Neuronal stem cell (in vitro differentiated cells): Measurements from ENCODE around the gene NRIP1.

Experiments used
- DNase-seq: peaks from one replicate; pipeline ENCODE4 v3.0.0-alpha.2; 2013; ENCODE audit warnings: low spot score
- H2AFZ ChIP-seq: one replicate; pipeline ENCODE4 v1.6.1; 2013; ENCODE audit warnings: mild to moderate bottlenecking, low read length, inconsistent platforms
- H2AK5ac ChIP-seq: 2 replicates; pipeline ENCODE4 v1.6.1; 2013; ENCODE audit warnings: low read depth, mild to moderate bottlenecking, inconsistent platforms, low read length, moderate library complexity, mixed read lengths
- H2BK120ac ChIP-seq: 2 replicates; pipeline ENCODE4 v1.6.1; 2013; ENCODE audit warnings: low read depth, mild to moderate bottlenecking, inconsistent platforms, low read length, moderate library complexity, mixed read lengths
- H2BK12ac ChIP-seq: one replicate; pipeline ENCODE4 v1.6.1; 2013; ENCODE audit warnings: low read length, inconsistent platforms
- H2BK15ac ChIP-seq: 2 replicates; pipeline ENCODE4 v1.6.1; 2013; ENCODE audit warnings: mild to moderate bottlenecking, low read length, inconsistent platforms, mixed read lengths
- H2BK5ac ChIP-seq: one replicate; pipeline ENCODE4 v1.6.1; 2013; ENCODE audit warnings: inconsistent platforms, mild to moderate bottlenecking, low read length, moderate library complexity
- H3K14ac ChIP-seq: one replicate; pipeline ENCODE4 v1.6.1; 2013; ENCODE audit warnings: low read length, inconsistent platforms
- H3K18ac ChIP-seq: 2 replicates; pipeline ENCODE4 v1.6.1; 2013; ENCODE audit warnings: low read length, inconsistent platforms
- H3K23ac ChIP-seq: 2 replicates; pipeline ENCODE4 v1.6.1; 2013; ENCODE audit warnings: low read depth, mild to moderate bottlenecking, mixed read lengths, low read length, inconsistent platforms; ENCODE audit not compliant: poor library complexity
- H3K27ac ChIP-seq: replicated peaks from 3 replicates; pipeline ENCODE4 v1.5.1; 2013; ENCODE audit warnings: low read length, inconsistent platforms
- H3K27me3 ChIP-seq, 3 experiments: 2 replicates each; pipeline ENCODE4 v1.6.1; 2013; ENCODE audit warnings: low read length in 3 of 3, mild to moderate bottlenecking in 2 of 3, inconsistent platforms in 1 of 3, low read depth in 1 of 3, mixed read lengths in 1 of 3, moderate library complexity in 1 of 3; ENCODE audit not compliant: control insufficient read depth in 3 of 3, insufficient read depth in 3 of 3
- H3K36me3 ChIP-seq, 2 donors: replicated peaks in 1 of 2; 2 replicates each; pipeline ENCODE4 v1.6.1; 2013; ENCODE audit warnings: low read length in 2 of 2; ENCODE audit not compliant: control insufficient read depth in 2 of 2, insufficient read depth in 2 of 2
- H3K4ac ChIP-seq: 2 replicates; pipeline ENCODE4 v1.6.1; 2013; ENCODE audit warnings: inconsistent platforms, mild to moderate bottlenecking, low read length, moderate library complexity
- H3K4me1 ChIP-seq, 2 donors: 1 replicate in 1 of 2; 2 replicates in 1 of 2; pipeline ENCODE4 v1.6.1; 2013; ENCODE audit warnings: low read length in 2 of 2, low read depth in 1 of 2; ENCODE audit not compliant: control insufficient read depth in 2 of 2, insufficient read depth in 1 of 2
- H3K4me2 ChIP-seq: one replicate; pipeline ENCODE4 v1.6.1; 2013; ENCODE audit warnings: mild to moderate bottlenecking, low read length, inconsistent platforms; ENCODE audit not compliant: insufficient read depth, poor library complexity, severe bottlenecking
- H3K4me3 ChIP-seq, 2 donors: 2 replicates each; pipeline ENCODE4 v1.5.1; 2013; ENCODE audit warnings: low read length in 2 of 2, mild to moderate bottlenecking in 2 of 2, inconsistent platforms in 1 of 2, moderate library complexity in 1 of 2
- H3K79me1 ChIP-seq: one replicate; pipeline ENCODE4 v1.6.1; 2013; ENCODE audit warnings: low read depth, mild to moderate bottlenecking, inconsistent platforms, low read length, moderate library complexity
- H3K9ac ChIP-seq: one replicate; pipeline ENCODE4 v1.6.1; 2013; ENCODE audit warnings: mild to moderate bottlenecking, low read depth, low read length, inconsistent platforms; ENCODE audit not compliant: poor library complexity
- H3K9me3 ChIP-seq, 2 donors: replicated peaks in 1 of 2; 2 replicates each; pipeline versions ENCODE3 to v1.6.1; 2013; ENCODE audit warnings: low read length in 2 of 2, mild to moderate bottlenecking in 2 of 2, inconsistent platforms in 1 of 2, low read depth in 1 of 2, mixed read lengths in 1 of 2, moderate library complexity in 1 of 2; ENCODE audit not compliant: control insufficient read depth in 2 of 2, insufficient read depth in 1 of 2
- H4K8ac ChIP-seq: one replicate; pipeline ENCODE4 v1.6.1; 2013; ENCODE audit warnings: low read depth, mild to moderate bottlenecking, inconsistent platforms, low read length, moderate library complexity
- H4K91ac ChIP-seq: one replicate; pipeline ENCODE4 v1.6.1; 2013; ENCODE audit warnings: low read length, low read depth, mild to moderate bottlenecking, inconsistent platforms; ENCODE audit not compliant: poor library complexity
- WGBS, 2 donors: extraction: QIAGEN DNeasy Blood & Tissue Kit; methylation state at CpG; one replicate each; pipeline ENCODE4 v1.1.7; 2013; ENCODE audit warnings: missing lambda C conversion rate in 2 of 2, mixed read lengths in 1 of 2; ENCODE audit not compliant: insufficient read length in 2 of 2, insufficient replicate concordance in 1 of 2; ENCODE audit errors: extremely low coverage in 2 of 2; 5-methylcytosine and 5-hydroxymethylcytosine counted together

Gene NRIP1

DNA sequence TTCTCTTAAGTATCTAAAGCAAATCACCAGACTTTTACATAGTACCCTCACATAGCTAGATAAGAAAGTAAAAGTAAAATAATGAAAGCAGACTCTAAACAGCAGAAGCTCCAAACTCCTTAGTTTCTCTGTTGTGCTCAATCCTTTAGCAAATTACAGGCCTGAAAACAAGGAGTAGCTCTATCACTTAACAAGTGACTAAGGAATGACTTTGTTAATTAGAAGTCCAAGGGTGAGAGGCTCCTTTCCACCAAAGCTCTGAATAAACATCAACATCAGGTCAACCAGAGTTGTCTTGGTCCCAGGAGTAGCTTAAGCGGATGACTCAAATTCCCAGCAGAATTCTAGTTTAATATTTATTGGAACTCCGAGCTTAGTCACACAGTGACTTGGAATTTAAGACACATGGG is 5.9 kb downstream of the NRIP1 start:
- no CpG with 5 or more reads among the region's 2 CpGs for WGBS, 2 donors
- Histone ChIP-seq H3K4me2 (no peak overlapping the region), H2BK5ac (no peak overlapping the region), H3K79me1 (no peaks in the 10 kb centered on the region), H3K36me3 (peaks cover 2 to 3% of the 10 kb centered on the region in 2 donors), H3K27me3 (no peaks in the 10 kb centered on the region), H2BK120ac (no peak overlapping the region), H3K4me3 (no peak overlapping the region), H2BK12ac (no peak overlapping the region), H3K14ac (no peak overlapping the region), H2AFZ (no peak overlapping the region), H4K91ac (no peak overlapping the region), H3K4me1 (peaks cover 16 to 25% of the 10 kb centered on the region in 2 donors), H2AK5ac (no peak overlapping the region), H3K27ac (no peak overlapping the region), H4K8ac (no peak overlapping the region), H3K4ac (no peak overlapping the region), H3K9ac (no peak overlapping the region), H3K18ac (no peak overlapping the region), H3K9me3 (peaks cover 0 to 13% of the 10 kb centered on the region in 2 donors), H2BK15ac (no peak overlapping the region), H3K23ac (no peak overlapping the region)
- no peak for DNase-seq

GRCh38 chr21:15057285-15057684 is 7.5 kb downstream of the NRIP1 start:
- WGBS, 2 donors = no CpG with 5 or more reads among the region's 6 CpGs
- Histone ChIP-seq H2BK12ac (no peak overlapping the region), H3K36me3 (peaks cover 2 to 3% of the 10 kb centered on the region in 2 donors), H4K8ac (no peak overlapping the region), H2BK120ac (no peak overlapping the region), H2AK5ac (no peak overlapping the region), H3K9me3 (peaks cover 0 to 13% of the 10 kb centered on the region in 2 donors), H3K4me2 (no peak overlapping the region), H4K91ac (no peak overlapping the region), H2BK5ac (no peak overlapping the region), H3K14ac (no peak overlapping the region), H2AFZ (no peak overlapping the region), H3K27ac (no peak overlapping the region), H3K23ac (no peak overlapping the region), H3K18ac (no peak overlapping the region), H3K27me3 (no peaks in the 10 kb centered on the region), H3K9ac (no peak overlapping the region), H3K79me1 (no peaks in the 10 kb centered on the region), H3K4ac (no peak overlapping the region), H2BK15ac (no peak overlapping the region), H3K4me3 (no peak overlapping the region), H3K4me1 (peaks cover 18 to 25% of the 10 kb centered on the region in 2 donors)
- no peak for DNase-seq

DNA sequence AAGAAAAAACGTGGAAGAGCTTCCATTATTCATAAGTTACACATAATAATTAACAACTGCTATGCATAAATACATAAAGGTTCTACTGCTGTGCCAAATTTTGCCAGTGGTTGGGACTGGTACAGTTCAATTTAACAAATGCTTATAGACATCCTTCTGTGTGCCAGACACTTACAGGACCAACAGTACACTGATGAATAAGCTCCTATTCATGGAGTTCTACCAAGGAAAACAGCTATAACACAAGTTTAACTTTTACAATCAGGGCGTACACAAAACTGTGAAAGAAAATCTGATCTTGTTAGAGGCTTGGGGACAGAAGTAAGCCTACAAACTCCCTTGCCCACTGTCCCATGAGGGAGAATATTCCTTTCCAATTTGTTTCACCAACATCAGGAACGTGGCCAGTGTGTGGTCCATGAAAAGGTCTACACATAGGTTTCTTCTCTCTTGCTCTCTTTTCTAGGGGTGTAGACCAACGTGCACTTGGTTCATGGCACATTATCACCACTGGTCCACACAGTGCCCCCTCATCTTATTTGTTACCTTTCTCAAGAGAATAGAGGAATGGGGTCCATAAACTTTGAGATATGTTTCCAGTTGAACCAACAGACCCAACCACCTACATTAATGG is 10.1 kb downstream of the NRIP1 start:
- H3K4me1 ChIP-seq = peaks cover 13 to 28% of the 10 kb centered on the region in 2 donors
- no peak for DNase-seq

DNA sequence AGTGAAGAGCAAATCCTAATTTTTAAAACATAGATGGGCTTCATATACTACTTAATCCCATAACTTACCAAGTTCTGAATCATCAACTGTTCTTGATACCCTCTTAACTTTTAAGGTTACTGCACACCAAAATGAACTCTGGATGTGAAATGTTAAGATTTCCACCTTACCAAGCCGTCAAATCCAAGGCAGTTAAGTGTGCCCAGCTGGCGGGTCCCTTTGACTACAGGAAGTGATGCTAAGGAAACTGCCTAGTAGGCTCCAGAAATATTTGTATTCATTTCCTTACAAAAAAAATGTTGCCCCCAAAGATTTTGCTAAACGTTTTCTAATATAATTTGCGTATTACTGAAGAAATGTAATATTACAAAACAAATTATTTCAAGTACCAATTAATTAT is 10.7 kb downstream of the NRIP1 start:
- no CpG with 5 or more reads among the region's 4 CpGs for WGBS, 2 donors
- Histone ChIP-seq H3K27ac (no peak overlapping the region), H2BK15ac (no peak overlapping the region), H2BK120ac (no peak overlapping the region), H3K14ac (no peak overlapping the region), H2AFZ (no peak overlapping the region), H3K4me2 (no peak overlapping the region), H3K79me1 (no peaks in the 10 kb centered on the region), H3K4me1 (peaks cover 13 to 28% of the 10 kb centered on the region in 2 donors), H3K9ac (no peak overlapping the region), H2BK5ac (no peak overlapping the region), H3K36me3 (peaks cover 2 to 3% of the 10 kb centered on the region in 2 donors), H4K8ac (no peak overlapping the region), H2AK5ac (no peak overlapping the region), H3K4me3 (no peak overlapping the region), H4K91ac (no peak overlapping the region), H3K4ac (no peak overlapping the region), H3K27me3 (no peaks in the 10 kb centered on the region), H2BK12ac (no peak overlapping the region), H3K18ac (no peak overlapping the region), H3K9me3 (peaks cover 0 to 13% of the 10 kb centered on the region in 2 donors), H3K23ac (no peak overlapping the region)
- no peak for DNase-seq

More for the DNA sequence above, 10.1 kb downstream of the NRIP1 start:
- Histone ChIP-seq H3K4ac (no peak overlapping the region), H3K9ac (no peak overlapping the region), H3K79me1 (no peaks in the 10 kb centered on the region), H2BK12ac (no peak overlapping the region), H2AFZ (no peak overlapping the region), H3K36me3 (peaks cover 2 to 3% of the 10 kb centered on the region in 2 donors), H3K27me3 (no peaks in the 10 kb centered on the region), H3K14ac (no peak overlapping the region), H2BK15ac (no peak overlapping the region), H2AK5ac (no peak overlapping the region), H3K9me3 (peaks cover 0 to 13% of the 10 kb centered on the region in 2 donors), H2BK120ac (no peak overlapping the region), H3K18ac (no peak overlapping the region), H3K4me3 (no peak overlapping the region), H4K91ac (no peak overlapping the region), H4K8ac (no peak overlapping the region), H3K27ac (no peak overlapping the region), H2BK5ac (no peak overlapping the region), H3K4me2 (no peak overlapping the region), H3K23ac (no peak overlapping the region)
- WGBS, 2 donors = no CpG with 5 or more reads among the region's 4 CpGs
